ENCODE data around the gene TMEM185B. TPM values are rescaled to one million over a fixed set of nuclear protein-coding genes. Genes with fewer than 3 reads are reported as not detected.

The TMEM185B gene
- total and polyA plus RNA-seq, 2 experiments from 2014 or later: 32.3 to 40.6 TPM

DNA sequence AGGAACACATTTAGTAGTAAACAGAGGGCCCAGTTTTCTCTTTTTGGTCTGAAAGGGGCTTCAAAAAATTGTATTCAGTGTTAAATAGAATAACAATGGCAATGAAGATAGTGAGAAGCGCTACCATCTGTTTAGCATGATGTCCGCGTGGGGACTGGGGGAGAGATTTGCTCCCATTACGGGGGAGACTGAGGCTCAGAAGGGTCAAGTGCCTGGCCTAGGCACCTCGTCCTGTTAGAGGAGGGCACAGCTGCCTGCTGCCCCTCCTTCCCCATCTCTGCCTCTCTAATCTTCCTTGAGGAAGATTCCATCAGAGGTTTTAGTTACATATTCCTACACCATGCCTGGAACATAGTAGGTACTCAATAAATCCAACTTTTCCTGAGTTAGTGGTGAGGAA lies 10.1 kb upstream of the TMEM185B start:
- Histone ChIP-seq H3K4me3 (no peak overlapping the region), H3K79me2 (ENCODE audit: insufficient read depth) (no peaks in the 10 kb centered on the region), H3F3A (ENCODE audit: insufficient read depth) (peaks cover 4% of the 10 kb centered on the region), H3K4me1 (ENCODE audit: insufficient read depth) (peaks cover 15% of the 10 kb centered on the region), H3K4me2 (ENCODE audit: unreplicated experiment) (no peak overlapping the region), H3K36me3 (ENCODE audit: low read depth) (no peaks in the 10 kb centered on the region), H3K9me3 (ENCODE audit: low read depth) (no peaks in the 10 kb centered on the region), H3K27me3 (replicated peaks; ENCODE audit: insufficient read depth) (no peaks in the 10 kb centered on the region), H3K27ac (no peak overlapping the region), H3K9ac (no peak overlapping the region), H3K9me2 (ENCODE audit: insufficient read depth) (no peaks in the 10 kb centered on the region), H2AFZ (no peak overlapping the region), H4K20me1 (ENCODE audit: insufficient read depth) (no peaks in the 10 kb centered on the region)
- 97% methylated on average over 5 of the region's 5 CpGs for WGBS, 2 experiments (ENCODE audit: low coverage in 1 of 2, low lambda C conversion rate in 2 of 2, missing lambda C conversion rate in 2 of 2)
- in situ Hi-C loops (cut with MboI): no loop called here
- DNase-seq: no peak
- TF ChIP-seq EZH2 (IDR thresholded peaks at IDR 0.05; ENCODE audit: insufficient read depth, poor library complexity, severe bottlenecking) (no peak), EZH2phosphoT487 (IDR thresholded peaks at IDR 0.05; ENCODE audit: insufficient read depth, low read depth) (no peak)

DNA sequence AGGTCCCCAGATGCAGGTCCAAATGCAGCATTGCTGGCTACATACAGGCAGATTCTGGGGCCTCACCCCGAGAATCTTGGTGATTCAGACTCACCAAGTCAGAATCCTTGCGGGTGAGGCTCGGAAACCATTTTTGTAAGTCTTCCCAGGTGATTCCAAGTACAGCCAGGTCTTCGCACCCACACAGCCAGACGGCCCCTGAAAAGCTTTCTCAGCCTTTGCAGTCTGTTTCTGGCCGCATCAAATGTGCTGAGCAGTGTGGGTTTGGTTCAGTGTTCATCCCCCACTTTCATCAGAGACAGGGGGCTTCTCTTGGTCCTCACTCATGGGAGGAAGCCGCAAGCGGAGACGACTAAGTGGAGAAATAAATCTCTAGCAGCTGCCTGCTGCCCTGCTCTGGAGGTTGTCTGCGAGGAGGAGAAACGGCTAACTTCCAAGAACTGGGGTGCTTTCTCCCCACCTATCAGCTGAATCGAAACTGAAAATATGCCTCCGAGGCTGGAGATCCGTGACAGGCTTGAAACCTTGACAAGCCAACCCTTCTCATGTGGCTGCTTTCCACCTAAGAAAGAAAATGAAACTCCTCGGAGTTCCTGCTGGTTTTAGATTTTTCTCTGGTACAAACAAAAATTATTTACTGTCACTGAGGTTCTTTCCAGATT lies 8.9 kb upstream of the TMEM185B start:
- peak; percentile 72 for DNase-seq
- H3K27ac ChIP-seq: no peak overlapping the region
- no peaks in the 10 kb centered on the region for H4K20me1 ChIP-seq (ENCODE audit: insufficient read depth)
- no peaks in the 10 kb centered on the region for H3K9me2 ChIP-seq (ENCODE audit: insufficient read depth)
- 0 out of 2 replicates have a peak, but pooled peaks cover 4% of the 10 kb centered on the region for H3K4me1 ChIP-seq (ENCODE audit: insufficient read depth)
- peak overlapping the region; percentile 98 for H3K4me2 ChIP-seq (ENCODE audit: unreplicated experiment)
- no peaks in the 10 kb centered on the region for H3K27me3 ChIP-seq (replicated peaks; ENCODE audit: insufficient read depth)
- H3F3A ChIP-seq (ENCODE audit: insufficient read depth): no peaks in the 10 kb centered on the region
- H3K9me3 ChIP-seq (ENCODE audit: low read depth): no peaks in the 10 kb centered on the region
- 15 to 22% methylated on average over 15 of the region's 15 CpGs for WGBS, 2 experiments (ENCODE audit: low coverage in 1 of 2, low lambda C conversion rate in 2 of 2, missing lambda C conversion rate in 2 of 2)
- peak overlapping the region; percentile 75 for H3K9ac ChIP-seq
- H2AFZ ChIP-seq: peak overlapping the region; percentile 99
- H3K4me3 ChIP-seq: peak overlapping the region; percentile 78
- H3K79me2 ChIP-seq (ENCODE audit: insufficient read depth): no peaks in the 10 kb centered on the region
- no peaks in the 10 kb centered on the region for H3K36me3 ChIP-seq (ENCODE audit: low read depth)
- in situ Hi-C loops (cut with MboI): no loop called here
- TF ChIP-seq EZH2 (IDR thresholded peaks at IDR 0.05; ENCODE audit: insufficient read depth, poor library complexity, severe bottlenecking) (no peak), EZH2phosphoT487 (IDR thresholded peaks at IDR 0.05; ENCODE audit: insufficient read depth, low read depth) (no peak)

DNA sequence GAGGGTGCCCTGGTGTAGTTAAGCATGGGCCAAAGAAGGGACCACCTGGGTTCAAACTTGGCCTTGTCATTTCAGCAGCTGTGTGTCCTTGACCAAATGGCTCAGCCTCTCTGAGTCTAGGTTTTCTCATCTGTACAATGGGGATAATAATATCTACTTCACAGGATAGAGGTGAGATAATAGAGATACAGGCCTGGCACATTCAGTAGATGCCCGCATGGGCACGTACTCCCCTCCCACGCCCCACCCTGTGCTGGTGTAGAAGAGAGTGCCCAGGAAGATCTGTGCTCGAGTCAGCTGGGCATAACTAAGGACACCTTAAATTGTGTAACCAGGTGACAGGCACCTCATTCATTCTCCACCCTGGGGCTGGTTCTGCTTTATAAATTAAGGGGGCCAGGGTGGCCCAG lies 8.4 kb upstream of the TMEM185B start:
- H3K36me3 ChIP-seq (ENCODE audit: low read depth): no peaks in the 10 kb centered on the region
- no peaks in the 10 kb centered on the region for H3F3A ChIP-seq (ENCODE audit: insufficient read depth)
- no peak for DNase-seq
- in situ Hi-C loops (cut with MboI): no loop called here
- no peaks in the 10 kb centered on the region for H4K20me1 ChIP-seq (ENCODE audit: insufficient read depth)
- peak overlapping the region; percentile 98 for H3K4me2 ChIP-seq (ENCODE audit: unreplicated experiment)
- TF ChIP-seq EZH2phosphoT487 (IDR thresholded peaks at IDR 0.05; ENCODE audit: insufficient read depth, low read depth) (no peak), EZH2 (IDR thresholded peaks at IDR 0.05; ENCODE audit: insufficient read depth, poor library complexity, severe bottlenecking) (no peak)
- H3K9ac ChIP-seq: no peak overlapping the region
- no peaks in the 10 kb centered on the region for H3K79me2 ChIP-seq (ENCODE audit: insufficient read depth)
- peak overlapping the region; percentile 99; the same call in 1 of the 2 replicates for H2AFZ ChIP-seq
- H3K27me3 ChIP-seq (replicated peaks; ENCODE audit: insufficient read depth): no peaks in the 10 kb centered on the region
- 88 to 96% methylated on average over 4 of the region's 4 CpGs for WGBS, 2 experiments (ENCODE audit: low coverage in 1 of 2, low lambda C conversion rate in 2 of 2, missing lambda C conversion rate in 2 of 2)
- 0 out of 2 replicates have a peak, but pooled peaks cover 4% of the 10 kb centered on the region for H3K4me1 ChIP-seq (ENCODE audit: insufficient read depth)
- H3K9me3 ChIP-seq (ENCODE audit: low read depth): no peaks in the 10 kb centered on the region
- no peaks in the 10 kb centered on the region for H3K9me2 ChIP-seq (ENCODE audit: insufficient read depth)
- no peak overlapping the region for H3K4me3 ChIP-seq
- no peak overlapping the region for H3K27ac ChIP-seq

DNA sequence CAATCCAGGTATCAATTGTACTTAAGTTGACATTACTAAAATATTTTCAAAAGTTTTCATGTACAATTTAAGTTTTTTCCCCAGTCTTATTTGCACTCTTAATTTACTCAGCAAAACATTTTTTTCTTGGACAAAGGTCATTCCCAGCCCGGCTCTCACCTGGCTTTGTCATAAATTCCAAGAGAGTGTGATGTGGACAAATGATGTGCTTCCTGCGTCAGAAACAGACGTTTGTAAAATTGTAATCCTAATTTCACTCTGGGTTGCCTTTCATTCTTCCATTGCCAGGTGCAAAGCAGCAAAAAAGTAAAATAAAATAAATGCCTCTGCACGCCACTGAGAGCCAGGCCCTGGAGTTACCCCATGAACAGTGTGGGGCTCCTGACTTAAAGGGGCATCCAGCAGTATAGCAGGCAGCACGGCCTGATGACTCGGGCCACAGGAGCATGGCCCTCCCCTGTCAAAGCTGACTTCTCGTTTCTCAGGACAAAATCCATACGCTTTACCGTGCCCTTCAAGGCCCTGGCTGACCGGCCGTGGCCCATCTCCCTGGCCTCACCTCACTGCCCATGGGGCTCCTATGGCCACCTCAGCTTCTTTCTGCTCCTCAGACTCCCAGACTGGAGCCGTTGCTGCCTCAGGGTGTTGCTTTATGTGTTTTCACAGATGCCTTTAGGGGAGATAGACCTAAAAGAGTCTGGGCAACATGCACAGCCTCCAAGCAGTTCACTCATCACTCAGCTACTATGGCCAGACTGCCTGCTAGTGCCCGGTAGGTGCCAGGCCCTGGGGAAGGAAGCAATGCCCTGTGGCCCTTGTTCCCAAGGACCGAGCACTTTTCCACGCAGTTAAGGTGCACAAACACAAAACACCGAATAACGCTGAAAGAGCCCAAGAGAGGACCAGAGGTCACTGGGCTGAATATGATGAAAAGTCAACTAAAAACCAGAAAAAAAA lies 7.6 kb upstream of the TMEM185B start:
- Histone ChIP-seq H3K4me2 (ENCODE audit: unreplicated experiment) (no peak overlapping the region), H3F3A (ENCODE audit: insufficient read depth) (no peaks in the 10 kb centered on the region), H3K4me3 (no peak overlapping the region), H3K9ac (no peak overlapping the region), H3K9me2 (ENCODE audit: insufficient read depth) (no peaks in the 10 kb centered on the region), H3K9me3 (ENCODE audit: low read depth) (no peaks in the 10 kb centered on the region), H3K79me2 (ENCODE audit: insufficient read depth) (no peaks in the 10 kb centered on the region), H3K27ac (no peak overlapping the region), H3K36me3 (ENCODE audit: low read depth) (no peaks in the 10 kb centered on the region), H3K27me3 (replicated peaks; ENCODE audit: insufficient read depth) (no peaks in the 10 kb centered on the region), H2AFZ (no peak overlapping the region), H4K20me1 (ENCODE audit: insufficient read depth) (no peaks in the 10 kb centered on the region), H3K4me1 (ENCODE audit: insufficient read depth) (0 out of 2 replicates have a peak, but pooled peaks cover 4% of the 10 kb centered on the region)
- in situ Hi-C loops (cut with MboI): no loop called here
- DNase-seq: no peak
- WGBS, 2 experiments (ENCODE audit: low coverage in 1 of 2, low lambda C conversion rate in 2 of 2, missing lambda C conversion rate in 2 of 2): 87 to 91% methylated on average over 17 of the region's 17 CpGs
- no peak for TF ChIP-seq EZH2 (IDR thresholded peaks at IDR 0.05; ENCODE audit: insufficient read depth, poor library complexity, severe bottlenecking)
- no peak for TF ChIP-seq EZH2phosphoT487 (IDR thresholded peaks at IDR 0.05; ENCODE audit: insufficient read depth, low read depth)

Data from GM23248 (cell line).